Measurements from ENCODE around the gene OLFML2A.
"Not testable (repeated sequence)": the region's sequence is repeated elsewhere in the genome, so short reads cannot be mapped to it uniquely, and the experiment has no call there.

OLFML2A gene

GRCh38 chr9:124828489-124829333 is 51.8 kb downstream of the OLFML2A start:
- no peak for DNase-seq (ENCODE audit: low read depth in 2 of 2)

GRCh38 chr9:124829334-124829669 is 52.4 kb downstream of the OLFML2A start:
- no peak for DNase-seq (ENCODE audit: low read depth in 2 of 2)

GRCh38 chr9:124830593-124830992 is 53.7 kb downstream of the OLFML2A start:
- no peak for DNase-seq (ENCODE audit: low read depth in 2 of 2)

- no peak for DNase-seq (ENCODE audit: low read depth in 2 of 2)
Measured at GRCh38 chr9:124831642-124832364, 54.9 kb downstream of the OLFML2A start.

GRCh38 chr9:124834591-124834990 is 57.7 kb downstream of the OLFML2A start:
- no peak for DNase-seq (ENCODE audit: low read depth in 2 of 2)

GRCh38 chr9:124835026-124835557 is 58.2 kb downstream of the OLFML2A start:
- DNase-seq (ENCODE audit: low read depth in 2 of 2): no peak

- DNase-seq (ENCODE audit: low read depth in 2 of 2): not testable (repeated sequence)
Measured at GRCh38 chr9:124838132-124838531, 61.2 kb downstream of the OLFML2A start.

- not testable (repeated sequence) for DNase-seq (ENCODE audit: low read depth in 2 of 2)
Measured at GRCh38 chr9:124838567-124839275, 61.8 kb downstream of the OLFML2A start.

- DNase-seq (ENCODE audit: low read depth in 2 of 2): no peak
Measured at GRCh38 chr9:124839612-124840299, 62.8 kb downstream of the OLFML2A start.

- DNase-seq (ENCODE audit: low read depth in 2 of 2): no peak
Measured at GRCh38 chr9:124840300-124840833, 63.4 kb downstream of the OLFML2A start.

GRCh38 chr9:124841075-124841821 is 64.3 kb downstream of the OLFML2A start:
- no peak for DNase-seq (ENCODE audit: low read depth in 2 of 2)

GRCh38 chr9:124843456-124844034 is 66.6 kb downstream of the OLFML2A start:
- DNase-seq (ENCODE audit: low read depth in 2 of 2): no peak

GRCh38 chr9:124844291-124844690 is 67.4 kb downstream of the OLFML2A start:
- no peak for DNase-seq (ENCODE audit: low read depth in 2 of 2)

GRCh38 chr9:124846467-124846866 is 69.5 kb downstream of the OLFML2A start:
- DNase-seq (ENCODE audit: low read depth in 2 of 2): not testable (repeated sequence)

- DNase-seq (ENCODE audit: low read depth in 2 of 2): no peak
Measured at GRCh38 chr9:124846969-124847368, 70.0 kb downstream of the OLFML2A start.

- no peak for DNase-seq (ENCODE audit: low read depth in 2 of 2)
Measured at GRCh38 chr9:124849801-124850200, 72.9 kb downstream of the OLFML2A start.

- no peak for DNase-seq (ENCODE audit: low read depth in 2 of 2)
Measured at GRCh38 chr9:124852121-124852828, 75.3 kb downstream of the OLFML2A start.

GRCh38 chr9:124852829-124853531 is 76.0 kb downstream of the OLFML2A start, which contains the start of gene WDR38:
Gene WDR38 (plus strand): TSS chr9:124853460. CDS start chr9:124853532, 72 bp downstream.
- DNase-seq (ENCODE audit: low read depth in 2 of 2): peak; percentile 65 to 74
